Measurements from ENCODE around the gene COL23A1.

Gene COL23A1

GRCh38 chr5:178454303-178454702, 135.9 kb downstream of the COL23A1 start:
- no peak overlapping the region for H3K9ac ChIP-seq (ENCODE audit: low read length)
- no peak overlapping the region for H3K4me2 ChIP-seq (ENCODE audit: low read depth, low read length)
- no peak overlapping the region for H2AFZ ChIP-seq (ENCODE audit: low read length)
- DNase-seq = no peak
- no peaks in the 10 kb centered on the region for H3K79me2 ChIP-seq (ENCODE audit: low read length)
- H4K20me1 ChIP-seq (ENCODE audit: insufficient read depth, low read length) = no peaks in the 10 kb centered on the region
- peaks cover 77% of the 10 kb centered on the region for H3K27me3 ChIP-seq (replicated peaks; ENCODE audit: insufficient read depth, low read length)
- no peaks in the 10 kb centered on the region for H3K36me3 ChIP-seq (replicated peaks; ENCODE audit: insufficient read depth, low read length)
- no peaks in the 10 kb centered on the region for H3K9me2 ChIP-seq (replicated peaks; ENCODE audit: insufficient read depth, low read length)
- no peak overlapping the region for H3K4me3 ChIP-seq (ENCODE audit: low read length)
- no peaks in the 10 kb centered on the region for H3F3A ChIP-seq (ENCODE audit: insufficient read depth, low read length)
- H3K27ac ChIP-seq (ENCODE audit: low read length) = no peak overlapping the region
- no peaks in the 10 kb centered on the region for H3K9me3 ChIP-seq (replicated peaks; ENCODE audit: insufficient read depth, low read length)
- TF ChIP-seq, protein P1, sequence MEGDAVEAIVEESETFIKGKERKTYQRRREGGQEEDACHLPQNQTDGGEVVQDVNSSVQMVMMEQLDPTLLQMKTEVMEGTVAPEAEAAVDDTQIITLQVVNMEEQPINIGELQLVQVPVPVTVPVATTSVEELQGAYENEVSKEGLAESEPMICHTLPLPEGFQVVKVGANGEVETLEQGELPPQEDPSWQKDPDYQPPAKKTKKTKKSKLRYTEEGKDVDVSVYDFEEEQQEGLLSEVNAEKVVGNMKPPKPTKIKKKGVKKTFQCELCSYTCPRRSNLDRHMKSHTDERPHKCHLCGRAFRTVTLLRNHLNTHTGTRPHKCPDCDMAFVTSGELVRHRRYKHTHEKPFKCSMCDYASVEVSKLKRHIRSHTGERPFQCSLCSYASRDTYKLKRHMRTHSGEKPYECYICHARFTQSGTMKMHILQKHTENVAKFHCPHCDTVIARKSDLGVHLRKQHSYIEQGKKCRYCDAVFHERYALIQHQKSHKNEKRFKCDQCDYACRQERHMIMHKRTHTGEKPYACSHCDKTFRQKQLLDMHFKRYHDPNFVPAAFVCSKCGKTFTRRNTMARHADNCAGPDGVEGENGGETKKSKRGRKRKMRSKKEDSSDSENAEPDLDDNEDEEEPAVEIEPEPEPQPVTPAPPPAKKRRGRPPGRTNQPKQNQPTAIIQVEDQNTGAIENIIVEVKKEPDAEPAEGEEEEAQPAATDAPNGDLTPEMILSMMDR (IDR thresholded peaks at IDR 0.05; ENCODE audit: low read length) = no peak
- TF ChIP-seq EZH2phosphoT487 (IDR thresholded peaks at IDR 0.05; ENCODE audit: low read length) (no peak), EZH2 (optimal IDR thresholded peaks at IDR 0.05; ENCODE audit: low read depth, low read length) (no peak)
- no peaks in the 10 kb centered on the region for H3K4me1 ChIP-seq (ENCODE audit: low read length)

- H3K4me1 ChIP-seq (ENCODE audit: low read length) = no peaks in the 10 kb centered on the region
- no peak overlapping the region for H3K27ac ChIP-seq (ENCODE audit: low read length)
- no peak overlapping the region for H3K4me3 ChIP-seq (ENCODE audit: low read length)
- TF ChIP-seq EZH2phosphoT487 (IDR thresholded peaks at IDR 0.05; ENCODE audit: low read length) (no peak), EZH2 (optimal IDR thresholded peaks at IDR 0.05; ENCODE audit: low read depth, low read length) (no peak)
- TF ChIP-seq, protein P1 (IDR thresholded peaks at IDR 0.05; ENCODE audit: low read length) = no peak
- H3K9me3 ChIP-seq (replicated peaks; ENCODE audit: insufficient read depth, low read length) = no peaks in the 10 kb centered on the region
- H3K9ac ChIP-seq (ENCODE audit: low read length) = no peak overlapping the region
- H3F3A ChIP-seq (ENCODE audit: insufficient read depth, low read length) = no peaks in the 10 kb centered on the region
- no peaks in the 10 kb centered on the region for H3K9me2 ChIP-seq (replicated peaks; ENCODE audit: insufficient read depth, low read length)
- H2AFZ ChIP-seq (ENCODE audit: low read length) = no peak overlapping the region
- peaks cover 77% of the 10 kb centered on the region for H3K27me3 ChIP-seq (replicated peaks; ENCODE audit: insufficient read depth, low read length)
- DNase-seq = no peak
- no peaks in the 10 kb centered on the region for H3K36me3 ChIP-seq (replicated peaks; ENCODE audit: insufficient read depth, low read length)
- no peaks in the 10 kb centered on the region for H4K20me1 ChIP-seq (ENCODE audit: insufficient read depth, low read length)
- no peaks in the 10 kb centered on the region for H3K79me2 ChIP-seq (ENCODE audit: low read length)
- no peak overlapping the region for H3K4me2 ChIP-seq (ENCODE audit: low read depth, low read length)
These were observed 137.0 kb downstream of the COL23A1 start for GRCh38 chr5:178453224-178453623.

DNA sequence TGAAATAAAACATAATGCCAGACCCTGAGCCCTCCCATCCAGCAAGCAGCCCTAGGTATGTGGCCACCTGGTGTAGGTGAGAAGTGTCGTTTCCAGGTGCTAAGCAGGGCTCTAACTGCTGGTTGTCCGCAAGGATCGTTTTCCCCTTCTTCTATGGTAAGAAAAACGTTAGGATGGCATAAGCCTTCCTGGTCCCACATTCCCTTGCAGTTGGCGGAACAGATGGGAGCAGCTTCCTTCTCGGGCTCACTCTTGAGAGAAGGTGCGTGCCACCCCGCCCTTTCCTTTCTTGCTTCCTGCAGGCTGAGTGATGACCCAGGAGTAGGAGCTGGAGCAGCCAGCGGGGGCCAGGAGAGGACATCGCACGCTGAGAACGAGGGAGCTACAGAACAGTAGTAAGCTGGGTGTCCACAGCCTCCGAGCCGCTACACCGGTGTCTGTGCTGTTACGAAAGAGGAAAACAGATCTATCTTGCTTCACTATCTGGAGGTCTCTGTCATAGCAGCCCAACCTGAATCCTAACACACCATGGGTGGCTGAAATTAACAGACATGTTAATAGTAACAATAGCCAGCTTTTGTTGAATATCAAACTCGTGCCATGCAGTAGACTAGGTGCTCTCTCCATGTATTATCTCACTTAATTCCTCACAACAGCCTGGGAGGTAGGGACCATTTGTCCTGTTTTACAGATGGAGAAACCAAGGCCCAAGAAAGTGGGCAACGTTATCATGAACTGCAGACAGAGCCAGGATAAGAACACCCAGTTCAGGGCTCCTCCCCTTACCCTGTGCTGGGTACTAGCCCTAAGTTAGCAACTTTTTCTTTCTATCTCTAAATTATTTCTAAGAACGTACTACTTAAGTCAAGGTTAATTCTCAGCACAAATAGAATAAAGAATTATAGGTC, 139.8 kb downstream of the COL23A1 start:
- Histone ChIP-seq H3K4me3 (ENCODE audit: low read length) (no peak overlapping the region), H3K79me2 (ENCODE audit: low read length) (no peaks in the 10 kb centered on the region), H3K4me1 (ENCODE audit: low read length) (no peaks in the 10 kb centered on the region), H3K4me2 (ENCODE audit: low read depth, low read length) (no peak overlapping the region), H3F3A (ENCODE audit: insufficient read depth, low read length) (no peaks in the 10 kb centered on the region), H2AFZ (ENCODE audit: low read length) (no peak overlapping the region), H3K9me2 (replicated peaks; ENCODE audit: insufficient read depth, low read length) (no peaks in the 10 kb centered on the region), H3K9ac (ENCODE audit: low read length) (no peak overlapping the region), H3K27me3 (replicated peaks; ENCODE audit: insufficient read depth, low read length) (peaks cover 68% of the 10 kb centered on the region), H3K9me3 (replicated peaks; ENCODE audit: insufficient read depth, low read length) (no peaks in the 10 kb centered on the region), H3K36me3 (replicated peaks; ENCODE audit: insufficient read depth, low read length) (no peaks in the 10 kb centered on the region), H4K20me1 (ENCODE audit: insufficient read depth, low read length) (no peaks in the 10 kb centered on the region), H3K27ac (ENCODE audit: low read length) (no peak overlapping the region)
- DNase-seq = no peak
- TF ChIP-seq, protein P1 (IDR thresholded peaks at IDR 0.05; ENCODE audit: low read length) = no peak
- TF ChIP-seq EZH2 (optimal IDR thresholded peaks at IDR 0.05; ENCODE audit: low read depth, low read length) (no peak), EZH2phosphoT487 (IDR thresholded peaks at IDR 0.05; ENCODE audit: low read length) (no peak)

Measured in MM.1S (cell line).